ENCODE data around the gene DIP2C.

The DIP2C gene

DNA sequence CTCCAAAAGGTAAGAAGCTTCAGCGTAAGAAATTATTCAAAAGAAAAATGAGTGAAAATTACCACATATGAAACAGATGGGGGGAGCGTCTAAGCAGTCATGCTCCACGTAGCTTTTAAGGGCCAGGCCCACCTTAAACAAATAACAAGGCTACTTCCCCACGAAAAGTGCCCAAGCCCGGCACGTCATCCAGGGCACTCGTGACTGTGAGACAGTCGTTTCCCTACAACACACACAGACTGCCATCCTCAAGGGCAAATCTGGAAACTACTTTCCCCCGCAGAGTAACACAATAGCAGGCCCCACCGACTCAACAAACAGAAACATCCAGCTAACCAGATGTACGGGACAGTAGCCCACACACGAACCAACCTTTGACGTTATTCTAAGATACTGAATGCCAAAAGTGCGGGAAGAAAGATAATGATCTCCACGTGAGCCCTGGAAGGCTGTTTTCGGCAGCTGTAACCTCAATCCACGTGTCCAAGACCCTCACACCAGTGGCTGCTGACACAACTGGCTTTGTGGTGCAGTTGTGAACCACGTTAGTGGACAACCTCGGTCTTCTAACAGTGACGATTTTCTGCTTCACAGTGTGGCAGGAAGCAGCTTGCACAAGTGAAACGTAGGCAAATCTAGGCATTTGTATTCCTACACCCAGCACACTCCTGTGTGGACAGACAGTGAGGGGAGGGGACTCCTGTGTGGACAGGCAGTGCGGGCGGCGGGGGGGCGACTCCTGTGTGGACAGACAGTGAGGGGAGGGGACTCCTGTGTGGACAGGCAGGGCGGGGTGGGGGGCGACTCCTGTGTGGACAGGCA, 302.5 kb downstream of the DIP2C start:
- no peak for DNase-seq

DNA sequence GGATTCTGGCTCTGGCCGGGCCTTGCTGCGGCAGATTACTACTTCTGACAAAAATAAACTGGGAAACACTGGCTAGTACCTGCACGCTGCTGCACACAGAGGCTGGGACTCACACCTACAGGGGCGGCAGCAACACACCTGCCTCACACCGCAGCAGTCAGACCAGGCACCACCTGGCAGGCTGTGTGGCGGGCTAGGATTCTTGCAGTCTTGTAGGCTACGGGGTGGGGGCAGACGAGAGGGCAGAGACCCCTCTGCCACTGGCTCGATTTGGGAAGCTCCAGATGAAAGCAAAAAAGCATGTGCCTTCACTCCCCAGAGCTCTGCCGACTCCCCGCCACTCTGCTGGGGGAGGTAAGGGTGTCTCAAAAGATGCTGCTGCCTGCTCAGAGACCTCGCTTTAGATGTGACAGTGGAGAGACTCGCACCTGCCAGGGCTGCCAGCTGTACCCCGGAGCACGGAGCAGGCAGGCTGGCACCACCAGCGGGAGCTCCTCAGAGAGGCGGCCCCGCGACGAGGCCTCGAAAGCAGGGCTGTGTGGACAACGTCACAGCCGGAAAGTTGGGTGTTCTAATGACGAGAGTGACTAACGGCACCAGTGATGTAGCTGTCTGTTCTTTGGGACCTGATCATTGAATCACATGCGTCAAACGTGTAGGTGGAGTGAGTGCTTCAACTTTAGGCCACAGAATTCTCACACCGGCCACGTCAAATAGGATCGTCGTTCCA, 303.7 kb downstream of the DIP2C start:
- DNase-seq = no peak

DNA sequence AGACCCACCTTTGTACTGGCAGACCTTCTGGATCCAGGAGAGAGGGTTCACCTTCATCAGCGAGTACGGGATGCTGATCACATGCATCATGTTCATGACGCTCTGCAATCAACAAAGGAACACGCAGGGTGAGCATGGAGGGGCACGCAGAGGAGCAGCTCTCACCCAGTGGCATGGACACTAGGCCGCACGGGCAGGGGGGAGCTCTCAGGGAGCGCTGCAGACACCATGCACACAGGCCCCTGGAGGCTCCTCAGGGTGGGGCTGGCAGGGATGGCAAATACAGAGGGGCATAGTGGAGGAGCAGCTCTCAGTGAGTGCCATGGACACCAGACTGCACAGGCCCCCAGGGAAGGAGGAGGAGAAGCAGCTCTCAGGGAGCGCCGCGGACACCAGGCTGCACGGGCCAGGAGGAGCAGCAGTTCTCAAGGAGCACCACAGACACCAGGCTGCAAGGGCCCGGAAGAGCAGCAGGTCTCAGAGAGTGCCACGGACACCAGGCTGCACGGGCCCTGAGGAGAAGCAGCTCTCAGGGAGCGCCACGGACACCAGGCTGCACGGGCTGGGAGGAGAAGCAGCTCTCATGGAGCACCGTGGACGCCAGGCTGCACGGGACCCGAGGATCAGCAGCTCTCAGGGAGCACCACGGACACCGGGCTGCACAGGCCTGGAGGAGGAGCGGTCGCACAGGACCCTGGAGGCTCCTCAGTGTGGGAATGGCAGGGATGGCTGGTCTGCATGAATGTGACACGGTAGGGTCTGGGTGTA, 304.7 kb downstream of the DIP2C start:
- DNase-seq = no peak

DNA sequence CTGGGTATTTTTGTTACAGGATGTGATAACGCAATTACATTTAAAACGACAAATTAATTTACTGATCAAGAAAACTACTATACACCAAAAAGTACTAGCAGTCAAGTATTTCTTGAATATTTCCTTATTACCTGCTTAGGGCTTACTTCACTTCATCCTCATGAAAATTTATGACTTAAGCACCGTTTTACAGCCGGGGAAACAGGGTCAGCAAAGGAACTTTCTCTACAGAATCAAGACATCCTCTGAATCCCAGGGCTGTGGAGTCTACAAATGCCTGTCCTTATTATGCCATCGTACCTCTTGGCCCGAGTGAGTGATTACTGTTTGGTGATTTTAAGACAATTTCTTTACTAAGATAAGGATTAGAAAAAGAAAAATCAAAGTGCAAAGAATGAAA, 305.9 kb downstream of the DIP2C start:
- no peak for DNase-seq

DNA sequence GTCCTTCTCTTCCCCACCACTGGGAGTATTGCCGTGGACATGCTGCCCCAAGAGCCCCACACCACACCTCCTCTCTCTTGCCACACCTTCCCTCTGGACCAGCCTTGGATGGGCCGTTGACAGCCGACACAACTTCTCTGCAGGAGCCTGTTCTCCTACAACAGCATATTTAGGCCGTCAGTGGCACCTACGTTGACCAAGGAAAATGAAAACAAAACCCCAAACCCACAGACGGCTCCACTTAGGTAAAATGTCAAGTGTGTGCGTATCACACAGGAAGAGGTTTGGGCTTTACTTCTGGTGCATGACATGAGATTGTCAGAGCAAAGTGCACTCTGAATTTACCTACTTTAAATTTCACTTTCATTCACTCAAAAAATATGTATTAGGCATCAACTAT, 307.7 kb downstream of the DIP2C start:
- DNase-seq = no peak

DNA sequence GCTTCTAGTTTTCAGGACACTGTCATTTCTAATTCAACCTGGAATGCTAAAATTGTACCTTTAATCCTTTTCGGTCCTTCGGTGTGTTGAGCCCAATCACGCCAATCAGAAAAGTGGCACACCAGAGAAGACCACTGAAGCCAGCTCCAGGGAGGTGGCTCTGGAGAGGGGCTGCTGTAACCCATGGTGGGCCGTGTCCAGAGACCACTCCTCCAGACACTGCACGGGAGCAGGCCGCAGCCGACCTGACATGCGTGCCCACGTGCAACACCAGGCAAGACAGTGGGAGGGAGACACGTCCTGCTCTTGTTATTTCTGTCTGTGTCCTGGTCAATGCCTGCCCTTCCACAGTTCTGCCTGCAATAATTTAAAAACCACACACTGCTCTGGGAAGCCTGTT, 308.1 kb downstream of the DIP2C start:
- no peak for DNase-seq

DNA sequence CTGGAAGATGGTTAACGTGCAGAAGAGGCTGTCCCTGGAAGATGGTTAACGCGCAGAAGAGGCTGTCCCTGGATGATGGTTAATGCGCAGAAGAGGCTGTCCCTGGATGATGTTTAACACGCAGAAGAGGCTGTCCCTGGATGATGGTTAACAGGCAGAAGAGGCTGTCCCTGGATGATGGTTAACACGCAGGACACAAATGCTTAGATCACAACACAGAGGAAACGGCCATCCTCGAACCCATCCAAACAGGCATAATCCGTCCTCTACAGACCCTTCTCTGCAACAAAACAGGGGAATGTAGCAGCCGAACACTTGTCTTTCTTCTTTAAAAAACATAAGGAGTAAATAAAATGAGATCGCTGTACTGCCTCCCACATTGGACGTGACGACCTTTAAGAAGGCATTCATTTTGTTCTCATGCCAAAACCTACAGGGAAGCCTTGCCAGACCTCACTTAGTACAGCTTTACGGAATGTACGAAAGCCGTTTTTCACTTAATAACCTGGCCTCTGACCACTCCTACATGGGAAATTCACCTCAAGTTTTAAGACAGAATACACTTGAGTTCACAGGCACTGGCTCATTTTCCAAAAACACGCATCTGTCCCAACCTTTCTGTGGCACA, 309.0 kb downstream of the DIP2C start:
- DNase-seq = no peak

DNA sequence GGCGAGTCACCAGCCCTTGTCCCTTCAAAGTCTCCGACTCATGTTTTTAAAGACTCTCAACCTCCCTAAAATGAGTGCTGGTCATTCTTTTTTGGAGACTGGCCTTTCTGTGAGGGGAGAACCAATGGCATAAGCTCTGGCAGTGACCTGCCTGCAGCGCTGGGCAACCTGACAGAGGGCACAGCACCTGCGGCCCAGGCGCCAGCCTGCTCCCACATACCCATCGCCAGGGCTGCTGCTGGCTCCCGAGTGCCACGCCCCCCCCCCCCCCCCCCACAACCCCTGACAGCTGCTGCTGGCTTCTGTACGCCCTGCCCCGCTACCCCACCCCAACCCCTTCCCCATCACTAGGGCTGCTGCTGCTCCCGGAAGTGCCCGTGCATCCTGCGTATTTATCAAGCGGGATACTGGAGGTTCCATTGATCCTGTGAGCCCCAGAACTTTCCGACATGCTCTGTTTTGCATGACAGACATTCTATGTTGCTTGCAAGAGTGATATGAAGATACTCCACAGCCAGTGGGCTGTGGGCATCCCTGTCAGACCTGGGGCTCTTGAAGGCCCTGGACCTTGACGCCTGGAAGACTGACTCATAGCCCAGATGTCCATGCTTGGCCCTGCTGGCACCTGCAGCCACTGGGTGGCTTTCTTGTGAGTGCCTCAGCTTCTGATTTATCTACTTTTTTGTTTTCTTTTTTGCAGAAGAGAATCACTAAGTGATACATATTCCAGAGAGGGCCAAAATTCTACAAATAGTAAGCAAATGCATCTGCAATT, 310.4 kb downstream of the DIP2C start:
- no peak for DNase-seq

DNA sequence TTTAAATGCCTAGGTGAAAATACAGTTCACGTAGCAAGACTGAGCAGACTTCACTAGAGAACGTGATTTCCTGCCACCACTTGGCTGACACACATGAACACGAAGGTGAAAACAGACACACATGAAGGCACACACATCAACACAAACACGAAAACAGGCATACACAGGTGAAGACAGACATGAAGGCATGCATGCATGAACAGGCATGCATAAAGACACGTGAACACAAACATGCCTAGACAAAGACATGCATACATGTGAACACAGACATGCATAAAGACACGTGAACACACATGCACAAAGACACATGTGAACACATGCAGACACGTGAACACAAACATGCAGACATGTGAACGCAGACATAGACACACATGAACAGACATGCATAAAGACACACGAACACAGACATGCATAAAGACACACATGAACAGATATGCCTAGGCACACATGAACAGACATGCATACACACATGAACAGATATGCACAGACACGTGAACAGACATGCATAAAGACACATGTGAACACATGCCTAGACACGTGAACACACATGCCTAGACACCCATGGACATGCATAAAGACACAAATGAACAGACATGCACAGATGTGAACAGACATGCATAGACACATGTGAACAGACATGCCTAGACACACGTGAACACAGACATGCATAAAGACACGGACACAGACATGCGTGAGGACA, 311.1 kb downstream of the DIP2C start:
- DNase-seq = no peak

DNA sequence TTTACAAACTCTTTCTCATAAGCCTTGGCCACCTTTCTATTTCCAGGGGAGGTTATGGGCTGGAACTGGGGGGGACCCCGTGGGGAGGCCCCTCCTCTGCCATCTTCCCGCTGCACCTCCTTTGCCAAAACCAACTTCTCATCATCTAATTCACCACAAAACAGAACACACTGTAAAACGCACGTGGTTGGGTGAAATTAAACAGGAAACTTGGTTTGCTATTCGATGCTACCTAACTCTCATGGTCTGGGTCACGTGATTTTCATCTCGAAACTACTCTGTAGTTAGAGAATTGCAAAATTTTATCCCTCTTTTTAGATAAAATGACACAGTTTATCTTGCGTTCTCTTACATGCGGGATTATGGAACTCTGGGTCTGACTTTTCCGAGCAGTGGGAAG, 312.2 kb downstream of the DIP2C start:
- DNase-seq = no peak

DNA sequence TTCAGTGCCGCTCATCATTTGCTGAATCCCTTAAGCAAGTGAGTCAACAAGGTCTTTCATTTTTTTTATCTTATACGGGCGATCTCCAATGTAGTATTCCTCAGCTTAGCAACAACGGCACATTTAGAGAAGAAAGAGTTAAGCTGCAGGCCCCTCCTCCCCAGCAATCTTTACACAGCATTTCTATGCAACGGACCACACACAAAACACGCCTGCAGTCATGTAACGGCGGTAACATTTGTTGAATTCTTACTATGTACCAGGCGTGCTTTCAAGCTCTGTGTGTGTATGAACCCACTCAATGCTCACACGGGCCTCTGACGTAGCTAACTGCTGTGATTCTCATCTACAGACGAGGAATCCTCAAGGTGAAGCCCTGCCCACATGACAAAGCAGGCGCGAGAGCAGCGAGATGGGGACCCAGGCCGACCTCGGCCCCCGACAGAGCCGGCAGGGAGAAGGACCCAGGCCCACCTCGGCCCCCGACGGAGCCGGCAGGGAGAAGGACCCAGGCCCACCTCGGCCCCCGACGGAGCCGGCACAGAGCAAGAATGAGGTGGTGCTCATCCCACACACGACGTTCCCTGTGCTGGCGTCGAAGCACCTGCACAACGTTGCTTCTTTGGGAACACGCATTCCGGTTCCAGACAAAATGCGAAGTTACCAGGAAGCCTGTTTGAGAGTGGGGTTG, 313.5 kb downstream of the DIP2C start:
- no peak for DNase-seq

DNA sequence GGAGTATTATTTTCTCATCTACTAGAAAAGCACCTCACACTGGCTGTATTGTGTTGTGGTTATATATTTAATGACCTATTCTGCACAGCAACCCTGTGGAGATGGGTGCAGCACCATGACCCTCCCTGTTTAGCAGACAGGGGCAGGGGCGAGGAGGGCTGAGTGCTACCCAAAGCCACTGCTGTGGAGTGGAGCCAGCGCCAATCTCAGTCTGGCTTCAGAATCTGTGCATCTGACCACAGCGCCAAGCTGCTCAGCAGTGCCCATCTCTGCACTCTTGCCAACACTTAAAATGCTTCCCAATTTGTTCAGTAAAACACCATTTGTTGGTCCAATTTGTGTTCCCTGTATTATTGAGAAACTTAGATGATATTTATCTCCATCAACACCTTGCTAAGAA, 315.1 kb downstream of the DIP2C start:
- no peak for DNase-seq

DNA sequence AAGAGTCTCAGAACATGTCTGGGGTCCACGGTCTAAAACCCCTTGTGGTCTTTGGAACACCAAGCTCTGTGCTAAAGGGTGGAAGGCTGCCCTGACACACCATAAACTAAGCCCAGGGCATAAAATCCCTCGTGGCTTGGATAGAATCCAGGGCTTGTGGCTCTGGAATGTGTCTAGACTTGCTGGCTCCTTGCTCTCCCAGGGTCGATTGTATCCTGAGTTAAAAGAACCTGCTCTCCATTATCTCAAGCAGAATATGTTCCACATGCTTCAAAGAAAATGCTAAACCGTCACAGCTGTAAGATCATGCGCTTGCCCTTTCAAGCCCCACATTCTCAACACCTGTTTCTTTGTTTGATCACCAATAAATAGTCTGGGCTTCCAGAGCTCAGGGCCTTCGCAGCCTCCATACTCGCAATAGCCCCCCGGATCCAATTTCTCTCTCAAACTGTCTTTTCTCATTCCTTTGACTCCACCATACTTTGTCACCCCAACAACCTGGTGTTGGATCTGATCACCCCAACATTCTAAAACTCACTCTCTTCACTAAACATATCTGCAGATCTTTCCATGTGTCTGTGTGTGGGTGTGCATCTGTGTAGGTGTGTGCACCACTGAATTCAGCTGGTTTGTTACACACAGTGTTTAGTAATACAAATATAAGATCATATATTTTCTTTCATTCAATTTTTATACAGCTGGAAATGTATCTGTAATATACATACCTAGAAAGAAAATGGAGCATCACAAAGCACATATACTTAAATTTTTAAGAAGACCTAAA, 315.8 kb downstream of the DIP2C start:
- no peak for DNase-seq

DNA sequence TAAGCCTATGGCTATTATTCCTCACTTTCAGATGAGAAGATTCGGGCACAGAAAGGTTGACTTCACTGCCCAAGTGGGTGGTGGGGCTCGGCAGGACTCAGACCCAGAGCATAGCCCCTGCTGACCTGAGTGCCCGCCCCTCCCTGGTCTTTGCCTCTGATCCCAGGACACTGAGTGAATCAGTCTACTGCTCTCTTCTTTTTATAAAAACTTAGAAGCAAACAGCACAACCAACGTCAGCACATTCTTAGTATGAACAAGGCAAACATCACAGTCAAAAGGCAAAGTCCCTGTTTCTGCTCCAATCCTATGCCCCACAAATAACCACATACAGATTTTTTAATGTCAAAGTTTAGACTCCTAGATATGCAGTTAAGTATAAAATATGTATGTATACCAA, 316.5 kb downstream of the DIP2C start:
- DNase-seq = no peak

DNA sequence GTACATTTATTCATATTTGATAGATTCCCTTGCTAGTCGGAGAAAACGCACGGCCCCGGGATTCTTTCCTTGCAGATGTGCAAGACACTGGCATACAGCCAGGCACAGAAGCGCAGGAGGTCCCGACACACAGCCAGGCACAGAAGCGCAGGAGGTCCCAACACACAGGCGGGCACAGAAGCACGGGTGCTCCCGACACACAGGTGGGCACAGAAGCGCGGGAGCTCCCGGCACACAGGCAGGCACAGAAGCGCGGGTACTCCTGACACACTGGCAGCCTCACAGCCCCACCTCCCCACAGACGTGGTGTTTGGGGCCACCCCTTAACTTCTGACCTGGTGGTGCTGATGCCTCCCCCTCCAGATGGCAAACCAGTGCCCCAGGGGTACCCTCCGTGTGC, 316.9 kb downstream of the DIP2C start:
- DNase-seq = no peak

DNA sequence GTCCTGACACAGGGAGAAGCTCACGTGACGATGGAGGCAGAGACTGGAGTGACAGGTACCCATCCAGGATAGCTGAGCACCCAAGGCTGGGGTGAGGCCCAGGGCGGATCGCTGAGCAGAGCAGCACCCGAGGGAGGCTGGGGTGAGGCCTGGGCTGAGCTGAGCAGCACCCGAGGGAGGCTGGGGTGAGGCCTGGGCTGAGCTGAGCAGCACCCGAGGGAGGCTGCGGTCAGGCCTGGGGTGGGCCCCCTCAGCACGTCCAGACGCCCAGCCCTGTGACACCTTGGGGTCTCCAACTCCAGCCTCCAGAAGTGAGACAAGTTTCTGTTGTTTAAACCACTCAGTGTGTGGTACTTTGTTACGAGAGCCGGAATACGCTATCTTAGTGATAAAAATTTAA, 318.0 kb downstream of the DIP2C start:
- no peak for DNase-seq

DNA sequence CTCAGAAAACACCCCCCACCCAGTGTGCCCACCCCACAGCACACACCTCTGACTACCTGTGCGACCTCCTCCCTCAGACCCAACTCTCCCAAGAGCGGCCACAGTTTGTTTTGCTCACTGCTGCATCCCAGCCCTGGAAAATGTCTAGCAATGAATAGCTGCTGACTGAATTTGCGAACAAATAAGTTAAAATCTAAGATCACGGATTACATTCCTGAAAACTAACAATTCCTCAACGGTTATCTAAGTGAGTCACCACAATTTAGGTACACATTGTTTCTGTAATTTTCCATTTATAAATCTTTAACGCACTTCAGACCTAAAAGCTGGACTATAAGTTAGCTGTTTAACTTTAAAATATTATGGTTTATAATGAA, 319.0 kb downstream of the DIP2C start:
- no peak for DNase-seq

DNA sequence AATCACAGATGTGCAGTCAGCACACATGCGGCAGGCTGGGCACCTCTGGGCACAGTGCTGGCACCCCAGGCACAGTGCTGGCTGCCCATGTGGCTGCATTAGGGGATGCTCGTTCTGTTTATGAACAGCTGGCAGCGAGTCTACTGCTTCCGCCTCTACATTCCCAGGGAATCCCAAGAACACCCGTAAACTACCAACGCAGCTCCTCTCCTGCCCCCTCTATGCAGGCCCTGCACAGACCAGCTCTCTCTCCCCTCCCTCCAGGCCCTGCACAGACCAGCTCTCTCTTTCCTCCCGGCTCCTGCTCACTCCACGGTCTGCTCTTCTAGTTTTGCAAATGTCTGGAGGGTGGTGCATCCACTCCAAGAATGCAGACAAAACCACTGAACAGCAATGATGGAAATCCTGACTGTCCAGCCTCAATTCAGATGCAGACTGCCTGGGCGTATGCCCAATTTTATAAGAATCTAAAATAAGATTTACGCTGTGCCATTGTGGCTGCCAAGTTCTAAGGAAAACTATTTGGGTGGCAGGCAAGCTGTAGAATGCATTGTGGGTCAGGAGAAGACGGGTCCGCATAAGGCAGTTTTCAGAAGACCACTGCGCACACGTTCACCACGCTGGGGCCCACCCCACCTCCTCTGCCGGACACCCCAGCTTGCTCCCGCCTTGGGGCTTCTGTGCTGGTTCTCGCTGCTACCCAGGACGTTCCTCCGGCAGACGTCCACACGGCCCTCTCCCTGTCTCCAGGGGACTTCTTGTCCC, 319.6 kb downstream of the DIP2C start:
- DNase-seq = no peak

DNA sequence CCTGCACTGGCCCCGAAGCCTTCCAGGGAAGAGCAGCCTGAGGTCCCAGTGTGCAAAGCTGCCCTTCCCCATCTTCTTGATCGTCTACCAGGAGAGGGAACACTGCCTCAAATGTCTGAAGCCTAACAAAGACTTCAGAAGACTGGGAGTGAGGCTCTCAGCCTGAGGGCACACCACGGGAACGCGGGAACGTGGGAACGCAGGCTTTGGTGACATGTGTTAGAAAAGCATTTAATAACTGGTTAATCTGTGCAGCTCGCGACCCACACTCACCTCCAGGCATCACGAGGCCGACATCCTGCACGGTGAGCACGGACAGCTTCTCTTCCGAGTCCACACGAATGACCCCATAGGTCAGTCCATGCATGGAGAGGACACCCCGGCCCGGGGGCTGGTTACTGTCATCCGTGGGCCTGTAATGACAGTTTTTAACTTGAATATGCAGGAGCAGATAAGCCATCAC, 320.2 kb downstream of the DIP2C start:
- DNase-seq = no peak
